Cortex of kidney (tissue), 1 donor: Measurements from ENCODE around the gene RTN4RL2.
"Not testable (repeated sequence)": the region's sequence is repeated elsewhere in the genome, so short reads cannot be mapped to it uniquely, and the experiment has no call there.

ENCODE experiments used
- DNase-seq: peaks from one replicate; lab custom pipeline; 2025; lab: John Stamatoyannopoulos, UW

Gene RTN4RL2

DNA sequence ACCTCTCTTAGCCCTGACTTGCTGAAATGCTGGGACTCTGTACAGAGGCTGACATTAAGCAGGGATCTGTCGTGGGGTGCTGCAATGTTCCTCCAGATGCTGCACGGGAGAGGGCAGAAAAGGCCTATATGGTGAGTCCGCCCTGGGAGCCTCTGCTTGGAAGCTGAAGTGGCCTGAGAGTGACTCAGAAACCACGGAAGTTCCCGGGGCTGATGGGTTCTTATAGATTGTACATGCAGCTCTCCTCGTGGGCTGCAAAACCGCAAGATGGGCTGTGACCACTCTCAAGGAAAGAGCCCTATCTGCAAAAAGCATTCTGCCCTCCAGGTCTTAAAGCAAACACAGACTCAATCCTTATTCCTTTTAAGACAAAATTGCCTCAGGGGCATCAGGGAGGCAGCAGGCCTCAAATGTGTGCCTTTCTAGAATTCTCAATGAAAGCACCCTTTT is 27.6 kb upstream of the RTN4RL2 start:
- DNase-seq = no peak

DNA sequence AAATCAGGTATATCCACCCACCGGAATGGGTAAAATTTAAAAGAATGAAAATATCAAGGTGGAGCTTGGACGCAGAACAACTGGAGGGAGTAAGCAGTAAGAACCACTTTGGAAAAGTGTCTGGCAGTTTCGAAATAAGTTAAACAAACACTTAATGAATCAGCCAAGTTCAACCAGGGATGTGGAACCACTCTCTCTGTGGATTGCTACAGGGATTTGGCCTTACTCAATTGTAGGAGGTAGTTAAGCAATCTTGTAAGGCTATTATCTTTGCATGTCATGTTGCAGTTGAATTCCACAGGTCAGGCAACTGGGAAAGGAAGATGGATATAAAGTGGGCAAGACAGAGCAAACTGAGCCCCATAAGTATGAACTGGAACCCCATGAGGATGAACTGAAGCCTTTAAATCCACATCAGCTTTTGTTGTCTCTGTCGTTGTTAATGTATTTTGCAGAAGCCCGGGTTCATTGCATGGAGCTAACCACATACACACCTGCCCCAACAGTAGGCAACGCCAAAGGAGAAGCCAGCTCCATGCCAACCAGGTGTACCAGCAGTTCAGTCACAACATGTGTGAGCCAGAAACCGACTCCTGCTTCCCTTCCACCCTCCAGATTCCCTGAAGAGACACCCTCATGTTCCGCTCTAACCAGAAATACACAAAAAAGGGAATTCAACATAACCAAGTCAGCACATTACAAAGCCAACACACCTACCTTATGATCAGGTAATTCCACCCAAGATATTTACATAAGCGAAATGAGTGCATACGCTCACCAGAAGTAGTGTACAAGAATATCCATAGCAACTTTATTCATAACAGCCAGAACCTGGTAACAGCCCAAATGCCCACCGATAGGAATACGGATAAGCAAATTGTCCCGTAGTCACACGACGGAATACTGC is 25.4 kb upstream of the RTN4RL2 start:
- DNase-seq = no peak

DNA sequence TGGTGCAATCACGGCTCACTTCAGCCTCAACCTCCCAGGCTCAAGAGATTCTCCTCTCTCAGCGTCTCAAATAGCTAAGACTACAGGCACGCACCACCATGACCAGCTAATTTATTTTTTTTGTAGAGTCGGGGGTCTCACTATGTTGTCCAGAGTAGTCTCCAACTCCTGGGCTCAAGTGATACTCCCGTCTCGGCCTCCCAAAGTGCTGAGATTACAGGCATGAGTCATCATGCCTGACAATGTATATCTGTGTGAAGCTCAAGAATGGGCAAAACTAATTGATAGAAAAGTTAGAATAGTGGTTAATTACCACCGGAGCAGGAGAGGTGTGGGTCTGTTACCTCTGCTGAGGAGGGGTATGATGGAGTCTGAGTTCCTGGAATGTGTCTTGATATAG is 24.3 kb upstream of the RTN4RL2 start:
- no peak for DNase-seq

GRCh38 chr11:57438345-57439285 is 21.7 kb upstream of the RTN4RL2 start:
- DNase-seq = no peak

DNA sequence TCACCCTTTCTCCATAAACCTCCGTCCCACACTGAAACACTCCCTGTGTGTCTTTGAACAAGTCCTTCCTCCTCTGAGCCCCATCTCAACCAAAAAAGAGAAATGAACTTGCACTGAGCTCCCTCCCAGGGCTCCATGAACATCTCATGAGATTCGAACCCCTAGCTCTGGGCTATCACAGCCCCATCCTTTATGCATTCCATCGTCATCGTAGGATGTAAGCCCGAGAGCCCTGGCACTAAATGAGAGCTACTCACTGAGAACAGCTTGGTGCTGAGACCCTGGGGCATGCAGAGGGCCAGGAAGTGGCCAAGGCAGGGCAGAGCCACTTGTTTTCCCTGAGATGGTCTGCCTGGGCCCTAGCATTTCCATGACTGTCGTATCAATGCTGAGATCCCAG is 20.5 kb upstream of the RTN4RL2 start:
- no peak for DNase-seq

DNA sequence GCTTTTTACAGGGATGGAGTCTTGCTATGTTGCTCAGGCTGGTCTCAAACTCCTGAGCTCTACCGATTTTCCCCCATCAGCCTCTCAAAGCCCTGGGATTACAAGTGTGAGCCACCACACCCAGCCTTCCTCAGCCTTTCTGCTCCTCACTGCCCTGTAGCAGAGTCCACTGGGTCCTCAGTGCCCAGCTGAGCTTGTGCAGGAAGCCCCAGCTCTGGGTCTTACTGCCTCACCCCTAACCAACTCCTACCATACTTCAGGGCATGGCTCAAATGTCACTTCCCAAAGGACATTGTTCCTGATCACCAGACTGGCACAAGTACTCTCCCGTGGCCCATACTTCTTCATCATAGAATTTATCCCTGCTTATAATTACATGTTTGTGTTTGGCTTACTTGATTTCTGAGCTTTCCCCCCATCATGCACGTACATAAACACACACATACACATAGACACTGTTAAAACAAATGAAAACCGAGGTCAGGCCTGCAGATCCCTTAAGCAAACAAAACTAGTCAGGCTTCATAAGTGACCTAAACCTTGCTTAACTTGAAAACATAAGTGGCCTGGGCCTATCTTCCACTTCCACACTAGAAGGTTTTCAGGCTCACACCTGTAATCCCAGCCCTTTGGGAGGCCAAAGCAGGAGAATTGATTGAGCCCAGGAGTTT is 19.4 kb upstream of the RTN4RL2 start:
- DNase-seq = no peak

DNA sequence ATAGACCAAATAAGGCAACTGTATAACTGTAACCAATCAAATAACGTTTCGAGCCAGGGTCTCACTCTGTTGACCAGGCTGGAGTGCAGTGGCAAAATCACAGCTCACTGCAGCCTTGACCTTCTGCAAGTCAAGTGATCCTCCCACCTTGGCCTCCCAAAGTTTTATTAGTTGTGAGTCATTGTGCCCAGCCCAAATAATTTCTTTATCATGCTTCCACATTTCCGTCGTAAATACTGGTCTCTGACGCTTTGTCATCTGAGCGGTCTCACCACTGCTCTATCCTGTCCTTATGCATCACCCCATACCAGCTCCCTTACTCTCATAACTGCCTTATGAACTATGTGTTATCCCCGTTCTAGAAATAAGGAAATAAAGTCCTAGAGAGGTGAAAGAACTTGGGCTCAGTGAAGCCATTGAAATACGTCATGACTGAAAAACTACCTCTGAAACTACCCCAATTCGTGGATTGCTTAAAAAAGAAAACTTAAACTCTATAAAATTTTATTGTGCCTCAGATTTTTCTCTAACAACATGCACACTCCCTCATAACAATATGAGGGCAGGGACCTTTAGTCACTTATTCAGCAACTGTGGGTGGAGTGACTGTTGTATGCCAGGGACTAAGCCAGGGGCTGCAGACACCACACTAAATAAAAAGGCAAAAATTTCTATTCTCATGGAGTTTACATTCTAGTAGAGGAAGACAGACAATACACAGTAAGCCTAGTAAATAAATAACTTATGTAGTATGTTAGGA is 15.8 kb upstream of the RTN4RL2 start:
- no peak for DNase-seq

GRCh38 chr11:57445122-57445394 is 15.3 kb upstream of the RTN4RL2 start:
- not testable (repeated sequence) for DNase-seq

GRCh38 chr11:57446055-57446454 is 14.3 kb upstream of the RTN4RL2 start:
- DNase-seq = no peak

- DNase-seq = no peak
Measured at GRCh38 chr11:57453543-57454177, 6.7 kb upstream of the RTN4RL2 start.

DNA sequence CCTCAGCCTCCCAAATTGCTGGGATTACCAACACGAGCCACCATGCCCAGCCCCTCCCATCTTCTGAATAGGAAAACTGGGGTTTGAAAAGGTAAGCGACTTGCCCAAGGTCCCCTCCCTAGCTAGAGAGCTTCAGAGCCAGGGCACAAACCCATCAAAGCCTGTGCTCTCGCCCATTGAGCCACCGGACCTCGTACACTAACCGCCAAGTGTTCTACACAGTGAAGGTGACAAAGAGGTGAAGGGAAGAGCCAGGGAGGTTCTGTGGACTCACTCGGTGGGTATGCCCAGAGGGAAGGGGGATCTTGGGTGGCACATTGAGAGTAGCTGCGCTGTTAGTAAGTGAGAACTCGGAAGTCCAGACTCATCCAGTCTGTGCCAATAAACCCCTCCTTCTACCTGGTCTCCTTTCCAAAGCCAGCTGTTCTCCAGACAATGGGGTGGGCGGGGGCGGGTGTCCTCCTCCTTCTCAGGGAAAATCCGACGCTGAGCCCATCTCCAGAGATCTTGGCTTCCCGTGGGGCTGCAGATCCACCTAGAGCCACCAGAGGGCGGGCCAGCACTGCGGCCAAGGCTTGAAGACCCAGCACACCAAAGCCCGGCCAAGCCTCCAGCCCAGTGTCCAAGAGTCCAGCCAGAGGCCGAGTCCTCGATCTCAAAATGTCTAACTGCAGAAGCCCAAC is 3.2 kb upstream of the RTN4RL2 start:
- no peak for DNase-seq

GRCh38 chr11:57457643-57458023 is 2.7 kb upstream of the RTN4RL2 start:
- no peak for DNase-seq

- DNase-seq = no peak
Measured at GRCh38 chr11:57458060-57458409, 2.3 kb upstream of the RTN4RL2 start.

- DNase-seq = no peak
Measured at GRCh38 chr11:57458410-57459163, 1.7 kb upstream of the RTN4RL2 start.

DNA sequence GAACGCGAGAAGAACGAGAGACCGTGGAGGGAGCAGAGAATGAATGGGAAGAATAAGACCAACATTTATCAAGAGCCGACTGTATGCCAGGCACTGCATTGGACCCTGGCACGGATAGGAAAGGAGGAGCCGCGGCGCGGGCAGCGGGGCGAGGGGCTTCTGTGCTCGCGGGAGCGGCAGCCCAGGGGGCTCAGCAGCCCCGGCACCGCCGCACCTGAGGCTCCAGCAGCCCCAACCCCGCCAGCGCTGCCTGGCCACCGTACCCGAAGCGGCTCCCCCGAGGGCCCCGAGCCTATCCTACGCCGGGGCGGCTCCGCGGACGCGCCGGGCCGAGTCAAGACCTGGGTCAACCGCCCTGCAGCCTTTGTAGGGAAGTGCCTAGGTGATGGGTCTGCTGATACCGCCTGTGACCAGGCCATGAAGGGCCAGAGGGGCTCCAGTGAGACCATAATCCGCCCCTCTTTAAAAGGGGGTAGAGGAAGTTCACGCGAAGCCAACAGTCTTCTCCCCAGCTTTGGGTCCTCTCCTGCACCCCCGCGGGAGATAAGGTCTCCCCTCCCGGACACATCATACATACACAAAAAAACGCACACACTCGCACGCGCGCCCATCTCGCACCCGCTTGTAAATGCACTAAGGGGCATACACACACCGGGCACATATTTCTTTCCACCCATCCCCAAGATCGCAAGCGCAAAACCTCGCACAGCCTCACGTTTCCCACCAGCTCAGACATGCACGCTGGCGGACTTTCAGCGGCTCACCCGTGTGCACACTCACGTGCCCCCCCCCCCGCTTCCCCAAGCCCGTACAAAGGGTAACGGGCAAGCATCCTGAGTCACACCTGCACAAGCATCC is 935 bp upstream of the RTN4RL2 start:
- no peak for DNase-seq

- DNase-seq = no peak
Measured at GRCh38 chr11:57460758-57461749, 726 bp downstream of the RTN4RL2 start.

DNA sequence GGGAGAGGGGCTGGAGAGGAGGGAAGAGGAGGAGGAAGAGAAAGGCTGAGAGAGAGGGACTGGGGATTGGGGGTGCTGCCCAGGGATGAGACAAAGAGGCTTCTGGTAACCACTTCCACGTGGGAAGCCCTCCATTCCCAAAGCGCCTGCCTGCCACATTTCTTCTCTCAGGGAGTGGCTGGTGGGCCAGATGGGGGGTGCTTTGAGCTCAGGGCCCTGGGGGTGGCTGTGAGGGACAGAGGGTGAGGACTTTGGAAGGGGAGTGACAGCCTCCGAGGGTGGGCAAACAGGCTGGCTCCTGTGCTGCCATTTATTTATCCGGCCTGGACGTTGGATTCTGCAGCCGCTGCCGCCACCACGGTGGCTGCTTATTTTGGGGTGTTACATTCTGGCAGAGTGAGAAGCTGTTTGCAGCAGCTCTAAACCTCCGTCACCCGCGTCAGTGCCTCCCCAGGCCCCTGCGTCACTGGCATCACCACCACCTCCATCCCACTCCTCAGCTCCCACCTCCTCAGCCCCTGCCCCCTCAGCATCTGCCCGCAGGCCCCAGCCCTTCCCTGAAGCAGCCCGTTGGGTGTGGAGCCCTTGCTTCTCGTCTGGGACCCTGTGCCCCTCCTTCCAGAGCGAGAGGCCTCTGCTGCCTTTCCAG is 1.6 kb downstream of the RTN4RL2 start:
- no peak for DNase-seq
